H9 (cell line): ENCODE results near the gene ZMIZ2. TPM values are rescaled to one million over a fixed set of nuclear protein-coding genes. Genes with fewer than 3 reads are reported as not detected.

Experiments used
- DNase-seq: peaks from one replicate; pipeline ENCODE4 v3.0.0-alpha.2; 2017
- H2AFZ ChIP-seq: one replicate; pipeline ENCODE4 v1.6.1; 2013; ENCODE audit warnings: mild to moderate bottlenecking, low read length, control low read depth, moderate library complexity
- H2AK5ac ChIP-seq: 2 replicates; pipeline ENCODE4 v1.6.1; 2013; ENCODE audit warnings: low read length, control low read depth, mixed read lengths; ENCODE audit not compliant: insufficient read length
- H2BK120ac ChIP-seq: one replicate; pipeline ENCODE4 v1.6.1; 2013; ENCODE audit warnings: low read depth, mild to moderate bottlenecking, low read length, control low read depth, inconsistent platforms; ENCODE audit not compliant: poor library complexity, severe bottlenecking
- H2BK12ac ChIP-seq: 2 replicates; pipeline ENCODE4 v1.6.1; 2013; ENCODE audit warnings: low read length, control low read depth, mixed read lengths, low read depth; ENCODE audit not compliant: insufficient read length
- H2BK15ac ChIP-seq: 2 replicates; pipeline ENCODE4 v1.6.1; 2013; ENCODE audit warnings: low read depth, low read length, control low read depth
- H2BK20ac ChIP-seq: one replicate; pipeline ENCODE4 v1.6.1; 2013; ENCODE audit warnings: low read depth, mild to moderate bottlenecking, low read length, control low read depth, inconsistent platforms; ENCODE audit not compliant: poor library complexity, severe bottlenecking
- H2BK5ac ChIP-seq: 2 replicates; pipeline ENCODE4 v1.6.1; 2013; ENCODE audit warnings: low read length, control low read depth, mixed read lengths; ENCODE audit not compliant: insufficient read length
- H3K14ac ChIP-seq: 2 replicates; pipeline ENCODE4 v1.6.1; 2013; ENCODE audit warnings: low read length, control low read depth; ENCODE audit not compliant: insufficient read depth
- H3K18ac ChIP-seq: 2 replicates; pipeline ENCODE4 v1.6.1; 2013; ENCODE audit warnings: low read depth, mild to moderate bottlenecking, mixed read lengths, low read length, control low read depth; ENCODE audit not compliant: insufficient read length
- H3K23ac ChIP-seq: 2 replicates; pipeline ENCODE4 v1.6.1; 2013; ENCODE audit warnings: low read length, control low read depth, mixed read lengths, low read depth; ENCODE audit not compliant: insufficient read length
- H3K23me2 ChIP-seq: 2 replicates; pipeline ENCODE4 v1.6.1; 2013; ENCODE audit warnings: low read depth, mild to moderate bottlenecking, mixed read lengths, low read length, control low read depth; ENCODE audit not compliant: insufficient read length, poor library complexity, severe bottlenecking
- H3K27ac ChIP-seq: 2 replicates; pipeline ENCODE4 v1.5.1; 2013; ENCODE audit warnings: low read length, control low read depth, mixed read lengths, low read depth; ENCODE audit not compliant: insufficient read length
- H3K27me3 ChIP-seq: 2 replicates; pipeline ENCODE4 v1.6.1; 2013; ENCODE audit warnings: low read length, control low read depth, inconsistent platforms; ENCODE audit not compliant: insufficient read depth
- H3K4ac ChIP-seq: 2 replicates; pipeline ENCODE4 v1.6.1; 2013; ENCODE audit warnings: low read depth, mild to moderate bottlenecking, control low read depth, inconsistent platforms, low read length, moderate library complexity
- H3K4me1 ChIP-seq: 2 replicates; pipeline ENCODE4 v1.6.1; 2013; ENCODE audit warnings: low read length, control low read depth, inconsistent platforms; ENCODE audit not compliant: insufficient read depth
- H3K4me2 ChIP-seq: 2 replicates; pipeline ENCODE4 v1.6.1; 2013; ENCODE audit warnings: low read length, control low read depth, mixed read lengths; ENCODE audit not compliant: insufficient read length, insufficient read depth
- H3K56ac ChIP-seq: 2 replicates; pipeline ENCODE4 v1.6.1; 2013; ENCODE audit warnings: low read depth, mild to moderate bottlenecking, mixed read lengths, low read length, control low read depth; ENCODE audit not compliant: insufficient read length
- H3K79me1 ChIP-seq: 2 replicates; pipeline ENCODE4 v1.6.1; 2013; ENCODE audit warnings: low read depth, mild to moderate bottlenecking, moderate library complexity, low read length, control low read depth, inconsistent platforms; ENCODE audit not compliant: insufficient read depth, poor library complexity, severe bottlenecking
- H3K79me2 ChIP-seq: 2 replicates; pipeline ENCODE4 v1.6.1; 2013; ENCODE audit warnings: low read length, control low read depth, inconsistent platforms; ENCODE audit not compliant: insufficient read depth
- H3K9ac ChIP-seq: 2 replicates; pipeline ENCODE4 v1.6.1; 2013; ENCODE audit warnings: low read length, control low read depth, mixed read lengths; ENCODE audit not compliant: insufficient read length; ENCODE audit errors: extremely low read depth
- H3K9me3 ChIP-seq: one replicate; pipeline ENCODE4 v1.6.1; 2013; ENCODE audit warnings: low read depth, low read length, inconsistent platforms; ENCODE audit not compliant: control insufficient read depth
- H3T11ph ChIP-seq: one replicate; pipeline ENCODE4 v1.6.1; 2013; ENCODE audit warnings: mild to moderate bottlenecking, low read length, control low read depth, inconsistent platforms
- H4K20me1 ChIP-seq: one replicate; pipeline ENCODE4 v1.6.1; 2013; ENCODE audit not compliant: control insufficient read depth, insufficient read length, insufficient read depth
- H4K5ac ChIP-seq: 2 replicates; pipeline ENCODE4 v1.6.1; 2013; ENCODE audit warnings: low read depth, mild to moderate bottlenecking, mixed read lengths, low read length, control low read depth; ENCODE audit not compliant: insufficient read length
- H4K8ac ChIP-seq: replicated peaks from 2 replicates; pipeline ENCODE4 v1.6.1; 2013; ENCODE audit warnings: low read length, control low read depth, mixed read lengths, low read depth; ENCODE audit not compliant: insufficient read length
- H4K91ac ChIP-seq: 2 replicates; pipeline ENCODE4 v1.6.1; 2013; ENCODE audit warnings: low read depth, mild to moderate bottlenecking, moderate library complexity, mixed read lengths, low read length, control low read depth; ENCODE audit not compliant: insufficient read length
- H3K27ac Mint-ChIP-seq, 3 experiments: 2 replicates in 2 of 3; 3 replicates in 1 of 3; pipeline ENCODE4 v1.8.0; 2020 to 2021; ENCODE audit warnings: mixed read lengths in 3 of 3, mild to moderate bottlenecking in 1 of 3, moderate library complexity in 1 of 3
- H3K27me3 Mint-ChIP-seq: 2 replicates; pipeline ENCODE4 v1.8.0; 2021; ENCODE audit warnings: low read depth, mild to moderate bottlenecking, moderate library complexity, mixed read lengths
- H3K36me3 Mint-ChIP-seq, 3 experiments: 2 replicates in 2 of 3; 3 replicates in 1 of 3; pipeline ENCODE4 v1.8.0; 2020 to 2021; ENCODE audit warnings: low read depth in 3 of 3, mixed read lengths in 3 of 3; ENCODE audit not compliant: insufficient read depth in 1 of 3
- H3K4me1 Mint-ChIP-seq, 2 experiments: 2 replicates each; pipeline ENCODE4 v1.8.0; 2020; ENCODE audit warnings: mixed read lengths in 2 of 2
- H3K4me3 Mint-ChIP-seq, 2 experiments: 2 replicates in 1 of 2; 3 replicates in 1 of 2; pipeline ENCODE4 v1.8.0; 2020 to 2021; ENCODE audit warnings: mild to moderate bottlenecking in 2 of 2, mixed read lengths in 2 of 2, moderate library complexity in 1 of 2
- H3K9me3 Mint-ChIP-seq, 2 experiments: 2 replicates in 1 of 2; 3 replicates in 1 of 2; pipeline ENCODE4 v1.8.0; 2020; ENCODE audit warnings: mild to moderate bottlenecking in 2 of 2, mixed read lengths in 2 of 2, moderate library complexity in 1 of 2
- total RNA-seq: library from RNA; stranded (reverse); gene quantifications from 2 replicates; pipeline ENCODE4 v1.2.1, GENCODE V29; 2021
- TF ChIP-seq, protein P1 (sequence below): fragments of 200-600 bp; sonication (generic); conservative IDR thresholded peaks from 3 replicates; pipeline ENCODE4 v1.8.0; 2021; ENCODE audit warnings: antibody characterized with exemption, mild to moderate bottlenecking

Gene ZMIZ2
- total RNA-seq, 1 experiment from 2014 or later = 72.9 TPM

DNA sequence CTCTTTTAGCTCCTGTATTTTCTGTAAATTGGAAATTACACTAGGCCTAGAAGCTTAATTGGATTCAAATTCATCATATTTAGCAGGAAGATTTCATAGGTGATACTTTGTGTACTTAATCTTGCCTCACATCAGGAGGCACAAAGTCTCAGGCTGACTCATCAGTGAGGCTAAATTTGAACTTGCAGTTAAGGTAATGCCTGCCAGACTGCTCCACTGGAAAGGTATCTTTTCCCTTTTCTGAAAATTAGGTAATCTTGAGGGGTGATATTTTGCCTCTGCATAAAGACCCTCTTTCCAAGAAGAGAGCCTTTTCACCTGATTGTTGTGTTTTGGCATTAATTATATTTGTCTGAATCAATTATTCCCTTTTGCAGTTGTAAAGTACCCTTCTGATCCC, 62.4 kb downstream of the ZMIZ2 start:
- Histone ChIP-seq H2BK12ac (no peak overlapping the region), H3K79me1 (no peaks in the 10 kb centered on the region), H3K56ac (no peak overlapping the region), H3K18ac (no peak overlapping the region), H3K4me1 (no peaks in the 10 kb centered on the region), H2BK15ac (no peak overlapping the region), H3K4me2 (no peak overlapping the region), H3K4ac (no peak overlapping the region), H3K9me3 (no peaks in the 10 kb centered on the region), H2BK20ac (no peak overlapping the region), H4K20me1 (no peaks in the 10 kb centered on the region), H3K27ac (no peak overlapping the region), H3K14ac (no peak overlapping the region), H3K27me3 (no peaks in the 10 kb centered on the region), H4K5ac (no peak overlapping the region), H4K8ac (no peak overlapping the region), H2AK5ac (no peak overlapping the region), H3K23me2 (no peaks in the 10 kb centered on the region), H4K91ac (no peak overlapping the region), H2BK5ac (no peak overlapping the region), H3T11ph (no peak overlapping the region), H2BK120ac (no peak overlapping the region), H3K9ac (no peak overlapping the region), H3K79me2 (no peaks in the 10 kb centered on the region), H2AFZ (no peak overlapping the region), H3K23ac (no peak overlapping the region)
- H3K27me3 Mint-ChIP-seq = no peaks in the 10 kb centered on the region
- TF ChIP-seq, protein P1, sequence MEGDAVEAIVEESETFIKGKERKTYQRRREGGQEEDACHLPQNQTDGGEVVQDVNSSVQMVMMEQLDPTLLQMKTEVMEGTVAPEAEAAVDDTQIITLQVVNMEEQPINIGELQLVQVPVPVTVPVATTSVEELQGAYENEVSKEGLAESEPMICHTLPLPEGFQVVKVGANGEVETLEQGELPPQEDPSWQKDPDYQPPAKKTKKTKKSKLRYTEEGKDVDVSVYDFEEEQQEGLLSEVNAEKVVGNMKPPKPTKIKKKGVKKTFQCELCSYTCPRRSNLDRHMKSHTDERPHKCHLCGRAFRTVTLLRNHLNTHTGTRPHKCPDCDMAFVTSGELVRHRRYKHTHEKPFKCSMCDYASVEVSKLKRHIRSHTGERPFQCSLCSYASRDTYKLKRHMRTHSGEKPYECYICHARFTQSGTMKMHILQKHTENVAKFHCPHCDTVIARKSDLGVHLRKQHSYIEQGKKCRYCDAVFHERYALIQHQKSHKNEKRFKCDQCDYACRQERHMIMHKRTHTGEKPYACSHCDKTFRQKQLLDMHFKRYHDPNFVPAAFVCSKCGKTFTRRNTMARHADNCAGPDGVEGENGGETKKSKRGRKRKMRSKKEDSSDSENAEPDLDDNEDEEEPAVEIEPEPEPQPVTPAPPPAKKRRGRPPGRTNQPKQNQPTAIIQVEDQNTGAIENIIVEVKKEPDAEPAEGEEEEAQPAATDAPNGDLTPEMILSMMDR = no peak
- no peaks in the 10 kb centered on the region for H3K4me1 Mint-ChIP-seq
- no peaks in the 10 kb centered on the region for H3K36me3 Mint-ChIP-seq
- H3K27ac Mint-ChIP-seq = no peak overlapping the region
- no peak for DNase-seq
- H3K4me3 Mint-ChIP-seq = no peak overlapping the region
- H3K9me3 Mint-ChIP-seq = no peaks in the 10 kb centered on the region
